HCT116 (cell line): ENCODE results near the gene INPP5D. TPM values are rescaled to one million over a fixed set of nuclear protein-coding genes. Genes with fewer than 3 reads are reported as not detected.
A peak's percentile ranks its signal among the peaks of the same experiment; 100 is the strongest.

Experiments used
- CBX3 ChIP-seq: IDR thresholded peaks from 2 replicates; pipeline ENCODE4 v1.6.1; 2012; ENCODE audit warnings: low read depth
- CTCF ChIP-seq, 3 experiments: fragments of 200-600 bp in 1 of 3; sonication (generic) in 1 of 3; IDR thresholded peaks in 2 of 3; conservative IDR thresholded peaks in 1 of 3; 2 replicates each; pipeline ENCODE4 v1.5.1; 2012 to 2017; ENCODE audit warnings: low read depth in 2 of 3, low read length in 2 of 3, antibody characterized with exemption in 1 of 3, borderline replicate concordance in 1 of 3, control low read depth in 1 of 3, mild to moderate bottlenecking in 1 of 3, mixed read lengths in 1 of 3, mixed run types in 1 of 3, moderate library complexity in 1 of 3; ENCODE audit not compliant: insufficient read depth in 1 of 3
- EGR1 ChIP-seq: IDR thresholded peaks from 2 replicates; pipeline ENCODE4 v1.6.1; 2012; ENCODE audit warnings: low read depth
- ELF1 ChIP-seq: IDR thresholded peaks from 2 replicates; pipeline ENCODE4 v1.6.1; 2012; ENCODE audit warnings: low read depth, borderline replicate concordance
- JUND ChIP-seq: IDR thresholded peaks from 2 replicates; pipeline ENCODE4 v1.6.1; 2012
- SIN3A ChIP-seq: IDR thresholded peaks from 2 replicates; pipeline ENCODE4 v1.6.1; 2012; ENCODE audit warnings: low read depth
- SRF ChIP-seq: IDR thresholded peaks from 2 replicates; pipeline ENCODE4 v1.6.1; 2012; ENCODE audit warnings: low read depth
- YY1 ChIP-seq: IDR thresholded peaks from 2 replicates; pipeline ENCODE4 v1.6.1; 2011; ENCODE audit warnings: low read length, low read depth, moderate library complexity, mild to moderate bottlenecking; ENCODE audit not compliant: insufficient replicate concordance; ENCODE audit errors: extremely low read depth
- ZBTB33 ChIP-seq: IDR thresholded peaks from 2 replicates; pipeline ENCODE4 v1.6.1; 2011; ENCODE audit warnings: mild to moderate bottlenecking, low read length, moderate library complexity; ENCODE audit not compliant: insufficient replicate concordance; ENCODE audit errors: extremely low read depth
- ZNF274 ChIP-seq: fragments of 200-500 bp; sonication (Bioruptor generic); IDR thresholded peaks from 2 replicates; pipeline ENCODE4 v1.6.1; 2014; ENCODE audit warnings: mild to moderate bottlenecking, low read depth, low read length, inconsistent platforms
- total RNA-seq: library from RNA; stranded (reverse); gene quantifications from one replicate; pipeline ENCODE4 v1.2.1, GENCODE V29; 2021; ENCODE audit not compliant: unreplicated experiment

Gene INPP5D
- total RNA-seq, 1 experiment from 2014 or later, result 1.8 TPM

- no peak for TF ChIP-seq ZBTB33
- no peak for TF ChIP-seq JUND
- TF ChIP-seq ELF1, result peak; percentile 91; the same call in 1 of the 2 replicates
- 0 out of 2 replicates have a peak, but pooled peaks have one; percentile 70 for TF ChIP-seq SIN3A
- TF ChIP-seq CBX3, result peak; percentile 57; the same call in 1 of the 2 replicates
- TF ChIP-seq YY1, result peak; percentile 62
- peak; percentile 91 for TF ChIP-seq SRF
- peak; percentile 89 to 97 (median 92) for TF ChIP-seq CTCF (IDR thresholded peaks at IDR 0.05 in 2 of 3, conservative IDR thresholded peaks at IDR 0.05 in 1 of 3; ENCODE audit: borderline replicate concordance in 1 of 3, insufficient read depth in 1 of 3, low read depth in 2 of 3, low read length in 2 of 3)
- TF ChIP-seq ZNF274, result no peak
- peak; percentile 91 for TF ChIP-seq EGR1
Measured at GRCh38 chr2:233251306-233252116, 191.4 kb downstream of the INPP5D start, which contains the start of gene ATG16L1 (continued).
